Central memory CD4-positive, alpha-beta T cell (primary cell): Measurements from ENCODE around the gene ARL5C.
"Not testable (repeated sequence)": the region's sequence is repeated elsewhere in the genome, so short reads cannot be mapped to it uniquely, and the experiment has no call there.

Experiments
- DNase-seq: peaks from one replicate; pipeline ENCODE4 v3.0.0; 2022

The ARL5C gene

DNA sequence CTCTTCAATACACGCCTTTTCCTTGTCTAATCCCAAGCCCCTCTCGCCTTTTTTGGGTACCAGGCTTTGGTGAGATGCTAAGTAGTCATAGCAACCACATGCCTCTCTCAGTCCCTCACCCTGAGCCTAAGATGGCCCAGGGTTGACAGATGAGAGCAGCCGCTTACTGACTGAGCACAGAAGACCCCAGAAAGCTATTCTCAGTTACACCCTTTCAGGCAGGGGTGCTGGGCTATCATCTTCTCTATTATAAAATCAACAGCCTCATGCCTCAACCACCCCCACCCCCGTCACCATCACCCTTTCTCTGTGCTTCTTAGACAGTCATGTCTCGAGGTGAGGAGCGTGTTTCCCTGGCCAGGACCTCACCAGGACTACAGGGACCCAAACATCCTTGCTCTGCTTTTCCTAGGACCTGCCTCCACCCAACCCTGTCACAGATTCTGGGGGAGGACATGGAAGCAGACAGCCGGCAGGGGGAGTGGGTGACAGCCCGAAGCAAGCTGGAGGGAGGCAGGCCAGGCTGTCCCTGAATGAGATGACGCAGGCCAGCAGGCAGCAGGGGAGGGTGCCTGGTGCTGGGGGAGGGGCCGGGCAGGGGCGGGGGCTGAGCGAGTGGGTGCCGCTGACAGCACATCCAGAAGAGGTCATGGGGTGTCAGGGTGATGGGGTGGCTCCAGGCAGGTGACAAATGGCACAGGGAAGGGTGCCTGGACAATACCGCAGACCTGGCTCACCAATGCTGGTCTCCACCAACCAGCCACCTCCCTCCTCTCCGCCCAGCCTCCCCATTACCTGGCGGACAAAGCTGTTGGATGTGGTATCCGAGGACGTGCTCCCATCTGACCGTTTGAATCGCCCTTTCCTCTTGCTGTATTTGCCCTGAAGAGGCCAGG is 28.4 kb upstream of the ARL5C start:
- DNase-seq = no peak

DNA sequence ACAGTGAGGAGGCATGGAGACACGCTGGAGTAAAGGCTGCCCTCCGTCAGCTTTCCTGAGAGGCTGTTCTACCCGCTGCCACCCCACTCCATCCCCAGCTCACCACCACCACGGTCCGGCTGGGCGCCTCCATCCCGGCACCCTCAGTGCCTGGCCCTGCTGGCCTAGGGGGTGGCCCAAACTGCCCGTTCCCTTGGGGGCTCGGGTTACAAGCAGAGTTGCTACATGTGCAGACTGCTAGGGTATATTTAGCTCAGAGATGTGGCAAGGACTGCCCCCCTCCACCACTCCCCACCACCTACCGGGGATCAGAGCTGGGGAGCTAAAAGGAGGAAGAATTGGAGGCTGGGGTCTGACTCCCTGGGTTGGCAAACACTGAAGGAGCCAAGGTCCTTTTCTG is 27.4 kb upstream of the ARL5C start:
- no peak for DNase-seq

- no peak for DNase-seq
Observed at GRCh38 chr17:39192901-39193300, 26.9 kb upstream of the ARL5C start.

- DNase-seq = no peak
Observed at GRCh38 chr17:39191750-39192510, 26.0 kb upstream of the ARL5C start.

- no peak for DNase-seq
Observed at GRCh38 chr17:39187152-39187830, 21.3 kb upstream of the ARL5C start.

GRCh38 chr17:39186481-39187002 is 20.6 kb upstream of the ARL5C start:
- no peak for DNase-seq

GRCh38 chr17:39183720-39184119 is 17.8 kb upstream of the ARL5C start:
- DNase-seq = no peak

- DNase-seq = no peak
Observed at GRCh38 chr17:39183045-39183444, 17.1 kb upstream of the ARL5C start.

GRCh38 chr17:39181303-39181702 is 15.3 kb upstream of the ARL5C start:
- no peak for DNase-seq

GRCh38 chr17:39178536-39178935 is 12.6 kb upstream of the ARL5C start:
- DNase-seq = no peak

DNA sequence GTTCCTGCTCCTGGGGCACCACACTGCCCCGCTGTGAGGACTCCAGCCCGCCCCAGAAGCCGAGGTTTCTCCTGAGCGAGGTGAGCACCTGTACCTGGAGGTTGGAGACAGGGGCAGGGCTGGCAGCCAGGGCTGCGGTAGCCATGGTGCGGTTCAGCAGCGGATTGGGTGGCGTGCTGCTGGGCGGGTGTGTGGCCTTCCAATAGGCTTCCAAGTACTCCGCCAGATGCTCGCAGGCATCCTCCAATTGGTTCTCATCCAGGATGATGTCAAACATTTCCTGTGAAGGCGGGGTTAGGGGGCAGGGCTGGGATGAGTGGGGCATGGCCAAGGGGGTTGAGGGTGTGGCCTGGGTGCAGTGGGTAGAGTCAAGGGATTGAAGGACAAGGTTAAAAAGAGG is 11.3 kb upstream of the ARL5C start:
- DNase-seq = no peak

DNA sequence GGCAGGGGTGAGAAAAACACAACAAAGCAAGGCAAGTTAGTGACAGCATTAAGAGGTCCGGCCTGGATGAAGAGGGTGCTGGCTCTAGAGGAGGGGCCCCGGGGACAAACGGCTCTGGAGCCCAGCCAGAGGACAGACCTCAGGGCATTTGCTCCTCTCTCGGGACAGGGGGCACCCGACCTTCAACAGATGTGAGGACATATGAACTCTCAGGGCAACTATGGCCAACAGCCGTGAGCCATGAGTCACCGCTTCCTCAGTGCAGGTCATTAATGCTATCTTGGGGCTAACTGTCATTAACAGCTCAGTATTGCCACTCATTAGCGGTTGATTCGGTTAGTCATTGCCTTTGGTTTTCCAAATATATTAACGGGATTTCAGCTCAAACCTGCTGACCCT is 9.7 kb upstream of the ARL5C start:
- no peak for DNase-seq

DNA sequence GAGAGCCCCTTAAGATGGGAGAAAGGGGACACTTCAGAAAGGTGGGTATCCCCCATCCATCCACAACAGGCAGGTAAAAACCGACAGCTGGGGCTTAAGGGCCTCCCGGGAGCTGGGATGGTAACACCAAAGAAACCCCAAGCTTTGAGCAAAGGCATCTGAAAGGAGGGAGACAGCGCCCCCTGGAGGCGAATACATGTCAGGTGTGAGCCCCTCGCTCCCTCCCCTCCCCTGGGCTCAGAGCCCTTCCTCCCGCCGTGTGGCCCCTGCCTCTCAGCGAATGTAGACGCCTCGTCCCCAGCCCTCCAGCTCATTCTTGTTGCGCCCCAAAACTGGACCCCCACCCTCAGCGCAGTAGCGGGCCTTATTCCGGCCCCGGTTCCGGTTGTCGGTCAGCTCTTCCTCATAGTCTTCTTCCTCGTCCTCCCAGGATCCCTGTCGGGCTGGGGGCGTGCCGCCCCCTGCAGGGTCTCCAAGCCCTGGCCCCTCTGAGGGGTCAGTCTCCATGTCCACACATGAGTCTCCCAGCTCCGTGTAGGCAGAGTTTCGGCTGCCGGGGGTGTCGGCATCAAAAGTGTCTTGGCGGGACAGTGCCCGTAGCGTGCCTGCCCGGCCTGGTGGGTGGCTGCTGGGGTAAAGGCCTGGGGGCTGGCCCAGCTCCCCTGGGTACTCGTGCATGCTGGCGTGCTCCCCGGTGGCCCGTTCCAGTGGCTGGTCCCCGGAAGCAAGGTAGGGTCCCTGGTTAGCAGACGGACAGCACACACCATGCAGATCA is 9.1 kb upstream of the ARL5C start:
- DNase-seq = peak; percentile 61

GRCh38 chr17:39173526-39174274 is 7.7 kb upstream of the ARL5C start:
- no peak for DNase-seq

DNA sequence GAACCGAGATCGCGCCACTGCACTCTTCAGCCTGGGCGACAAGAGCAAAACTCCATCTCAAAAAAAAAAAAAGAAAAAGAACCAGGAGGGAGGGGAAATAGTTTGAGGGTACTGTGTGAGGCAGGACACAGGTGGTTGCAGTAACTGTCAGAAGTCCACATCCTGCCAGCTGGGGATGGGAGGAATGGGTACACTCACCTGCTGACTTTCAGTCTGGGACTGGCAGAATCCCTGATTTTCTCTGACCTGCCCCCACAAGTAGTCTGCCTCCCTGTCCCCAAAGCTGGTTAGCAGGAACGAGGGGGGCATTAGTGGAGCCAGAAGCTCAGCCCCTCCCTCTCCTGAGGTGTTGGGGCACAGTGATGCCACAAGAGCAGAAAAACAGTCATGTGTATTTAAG is 7.1 kb upstream of the ARL5C start:
- DNase-seq = no peak

DNA sequence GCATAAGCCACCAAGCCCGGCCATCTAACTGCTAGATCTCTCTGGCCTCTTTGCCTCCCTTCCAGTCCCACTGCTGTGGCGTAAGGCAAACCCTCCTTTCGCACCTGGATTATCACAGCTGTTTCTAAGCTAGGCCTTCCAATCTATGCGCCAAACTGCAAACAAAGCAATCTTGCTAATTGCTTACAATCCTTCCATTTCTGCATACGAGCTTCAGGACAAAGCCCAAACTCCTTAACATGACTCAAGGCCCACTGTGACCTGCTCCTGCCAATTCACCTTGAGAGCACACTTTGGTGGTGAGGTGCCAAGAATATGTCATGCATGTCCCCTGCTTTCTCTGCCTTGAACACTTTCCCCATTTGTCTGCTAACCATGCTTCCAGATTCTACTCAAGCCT is 6.0 kb upstream of the ARL5C start:
- DNase-seq = no peak

GRCh38 chr17:39170558-39170957 is 4.6 kb upstream of the ARL5C start:
- DNase-seq = no peak

DNA sequence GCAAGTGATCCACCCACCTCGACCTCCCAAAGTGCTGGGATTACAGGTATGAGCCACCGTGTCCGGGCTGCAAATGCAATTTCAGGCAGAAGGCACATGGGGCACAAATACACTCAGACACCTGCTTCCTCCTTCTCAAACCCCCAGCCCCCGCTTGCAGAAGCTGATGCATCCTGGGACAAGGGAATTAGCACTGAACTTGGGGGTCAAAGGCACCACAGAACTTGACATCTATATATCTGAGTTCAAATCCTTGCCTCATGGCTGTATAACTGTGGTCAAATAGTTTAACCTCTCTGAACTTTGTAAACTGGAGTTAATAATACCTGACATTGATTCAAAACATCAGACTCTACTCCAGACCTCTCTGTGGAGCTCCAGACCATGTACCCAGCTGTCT is 4.1 kb upstream of the ARL5C start:
- DNase-seq = no peak

DNA sequence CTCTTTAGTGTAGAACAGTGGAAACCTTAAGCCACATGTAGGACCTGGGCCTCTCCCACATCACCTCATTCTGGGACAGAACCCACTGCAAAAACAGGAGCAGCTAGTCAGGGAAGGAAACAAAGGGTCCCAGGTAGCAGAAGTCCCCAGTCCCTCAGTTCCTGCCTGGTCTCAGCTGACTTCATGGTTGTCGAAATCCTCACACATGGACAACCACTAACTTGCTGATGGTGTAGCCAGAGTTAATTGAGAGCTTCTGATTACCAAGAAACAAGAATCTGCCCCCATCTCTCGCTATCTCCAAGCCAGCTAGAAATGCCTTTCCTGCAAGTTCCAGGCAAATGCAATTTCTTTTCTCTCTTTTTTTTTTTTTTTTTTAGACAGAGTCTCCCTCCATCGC is 3.6 kb upstream of the ARL5C start:
- no peak for DNase-seq

DNA sequence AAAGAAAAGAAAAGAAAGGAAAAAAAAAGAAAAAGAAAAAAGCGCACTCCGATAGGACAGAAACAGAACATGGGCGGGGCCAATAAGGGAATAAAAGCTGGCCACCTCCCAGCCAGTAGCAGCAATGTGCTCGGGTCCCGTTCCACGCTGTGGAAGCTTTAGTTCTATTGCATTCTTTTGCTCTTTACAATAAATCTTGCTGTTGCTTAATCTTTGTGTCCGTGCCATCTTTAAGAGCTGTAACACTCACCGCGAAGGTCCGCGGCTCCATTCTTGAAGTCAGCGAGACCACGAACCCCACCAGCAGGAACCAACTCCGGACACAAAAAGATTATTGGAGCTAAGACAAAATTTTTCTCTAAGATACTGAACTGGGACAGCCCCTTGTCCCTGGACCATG is 3.1 kb upstream of the ARL5C start:
- no peak for DNase-seq

DNA sequence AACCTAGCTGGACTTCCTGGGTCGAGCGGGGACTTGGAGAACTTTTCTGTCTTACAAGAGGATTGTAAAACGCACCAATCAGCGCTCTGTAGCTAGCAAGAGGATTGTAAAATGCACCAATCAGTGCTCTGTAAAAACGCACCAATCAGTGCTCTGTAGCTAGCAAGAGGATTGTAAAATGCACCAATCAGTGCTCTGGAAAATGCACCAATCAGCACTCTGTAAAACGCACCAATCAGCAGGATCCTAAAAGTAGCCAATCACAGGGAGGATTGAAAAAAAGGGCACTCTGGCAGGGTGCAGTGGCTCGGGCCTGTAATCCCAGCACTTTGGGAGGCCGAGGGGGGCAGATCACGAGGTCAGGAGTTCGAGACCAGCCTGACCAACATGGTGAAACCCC is 2.5 kb upstream of the ARL5C start:
- DNase-seq = not testable (repeated sequence)

GRCh38 chr17:39167476-39167875 is 1.5 kb upstream of the ARL5C start:
- DNase-seq = no peak
